Effector memory CD4-positive, alpha-beta T cell (primary cell): ENCODE measurements around the gene ZNF22.

Experiments used
- DNase-seq, 3 donors: peaks; one replicate each; pipeline ENCODE4 v3.0.0-alpha.2; 2020
- H3K27ac ChIP-seq: 2 replicates; pipeline ENCODE4 v1.7.0; 2013; ENCODE audit warnings: mild to moderate bottlenecking, low read length, moderate library complexity; ENCODE audit not compliant: insufficient read depth, poor library complexity, severe bottlenecking
- H3K27me3 ChIP-seq: replicated peaks from 2 replicates; pipeline ENCODE4 v1.7.0; 2013; ENCODE audit warnings: mild to moderate bottlenecking, low read length; ENCODE audit not compliant: insufficient read depth, control insufficient read depth, poor library complexity, severe bottlenecking
- H3K36me3 ChIP-seq: 2 replicates; pipeline ENCODE4 v1.7.0; 2013; ENCODE audit warnings: mild to moderate bottlenecking, low read length, moderate library complexity; ENCODE audit not compliant: control insufficient read depth, insufficient read depth
- H3K4me1 ChIP-seq: 2 replicates; pipeline ENCODE4 v1.7.0; 2013; ENCODE audit warnings: low read length, mild to moderate bottlenecking; ENCODE audit not compliant: control insufficient read depth, insufficient read depth, poor library complexity, severe bottlenecking
- H3K4me3 ChIP-seq: 2 replicates; pipeline ENCODE4 v1.7.0; 2013; ENCODE audit warnings: low read length, low read depth, mild to moderate bottlenecking; ENCODE audit not compliant: insufficient read depth, poor library complexity, severe bottlenecking
- H3K9me3 ChIP-seq: 2 replicates; pipeline ENCODE4 v1.7.0; 2013; ENCODE audit warnings: mild to moderate bottlenecking, low read length, moderate library complexity; ENCODE audit not compliant: control insufficient read depth

The ZNF22 gene

DNA sequence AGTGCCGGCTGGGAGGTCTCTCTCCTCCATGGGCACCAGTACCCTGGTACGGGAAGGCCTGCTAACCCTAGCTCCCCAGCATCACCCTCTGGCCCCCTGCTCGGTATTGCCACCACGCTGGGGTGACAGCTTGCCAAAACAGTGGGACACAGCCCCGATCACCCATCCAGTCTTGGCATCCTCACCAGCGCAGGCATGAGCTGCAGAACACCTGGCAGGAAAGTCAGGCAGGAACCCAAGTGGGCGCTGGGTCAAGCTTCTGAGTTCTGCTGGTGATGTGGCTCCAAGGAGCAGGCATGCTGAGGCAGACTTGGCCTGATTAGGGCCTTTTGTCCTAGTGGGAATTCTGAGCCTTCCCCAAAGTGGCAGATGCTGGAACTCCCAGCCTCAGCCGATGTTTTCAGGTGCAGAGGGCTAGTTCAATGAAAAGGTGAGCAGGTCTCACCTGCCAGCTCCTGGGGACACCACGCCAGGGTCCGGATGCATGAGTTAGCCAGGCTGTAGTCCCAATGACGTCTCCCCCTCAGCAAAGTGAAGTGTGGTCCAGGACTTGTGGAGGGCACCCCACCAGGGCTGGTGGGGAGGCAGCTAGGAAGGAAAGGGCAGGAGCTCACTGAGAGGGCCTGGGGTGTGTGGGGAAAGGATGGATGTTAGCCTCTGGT is 8.5 kb upstream of the ZNF22 start:
- no peaks in the 10 kb centered on the region for H3K27me3 ChIP-seq
- H3K4me1 ChIP-seq = peaks cover 3% of the 10 kb centered on the region
- no peak overlapping the region for H3K27ac ChIP-seq
- DNase-seq = no peak
- H3K9me3 ChIP-seq = no peaks in the 10 kb centered on the region
- H3K36me3 ChIP-seq = no peaks in the 10 kb centered on the region
- H3K4me3 ChIP-seq = no peak overlapping the region

DNA sequence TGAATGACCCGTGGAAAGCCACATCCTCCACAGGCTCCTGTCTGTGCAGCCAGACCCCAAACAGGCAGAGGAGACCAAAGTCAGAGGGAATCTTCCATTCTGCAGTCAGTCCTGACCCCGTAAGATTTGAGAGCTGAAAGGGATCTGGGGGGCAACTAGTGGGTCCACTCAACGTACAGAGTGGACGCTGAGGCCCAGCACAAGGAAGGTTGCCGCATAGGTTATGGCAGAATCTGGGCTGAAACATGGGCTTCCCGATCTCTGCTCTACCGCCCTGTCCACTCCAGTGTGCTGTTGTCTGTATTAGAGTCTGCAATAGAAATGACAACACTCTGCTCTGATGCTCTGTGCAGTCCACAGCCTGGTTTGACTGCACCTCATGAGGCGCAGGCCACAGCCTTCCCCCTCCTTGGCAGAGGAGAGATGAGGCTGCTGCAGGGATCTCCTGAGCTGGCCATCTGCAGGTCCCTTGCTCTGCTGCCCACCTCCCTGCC is 7.9 kb upstream of the ZNF22 start:
- H3K4me3 ChIP-seq = no peak overlapping the region
- no peak for DNase-seq
- H3K4me1 ChIP-seq = peaks cover 3% of the 10 kb centered on the region
- no peak overlapping the region for H3K27ac ChIP-seq
- H3K36me3 ChIP-seq = no peaks in the 10 kb centered on the region
- H3K27me3 ChIP-seq = no peaks in the 10 kb centered on the region
- no peaks in the 10 kb centered on the region for H3K9me3 ChIP-seq

DNA sequence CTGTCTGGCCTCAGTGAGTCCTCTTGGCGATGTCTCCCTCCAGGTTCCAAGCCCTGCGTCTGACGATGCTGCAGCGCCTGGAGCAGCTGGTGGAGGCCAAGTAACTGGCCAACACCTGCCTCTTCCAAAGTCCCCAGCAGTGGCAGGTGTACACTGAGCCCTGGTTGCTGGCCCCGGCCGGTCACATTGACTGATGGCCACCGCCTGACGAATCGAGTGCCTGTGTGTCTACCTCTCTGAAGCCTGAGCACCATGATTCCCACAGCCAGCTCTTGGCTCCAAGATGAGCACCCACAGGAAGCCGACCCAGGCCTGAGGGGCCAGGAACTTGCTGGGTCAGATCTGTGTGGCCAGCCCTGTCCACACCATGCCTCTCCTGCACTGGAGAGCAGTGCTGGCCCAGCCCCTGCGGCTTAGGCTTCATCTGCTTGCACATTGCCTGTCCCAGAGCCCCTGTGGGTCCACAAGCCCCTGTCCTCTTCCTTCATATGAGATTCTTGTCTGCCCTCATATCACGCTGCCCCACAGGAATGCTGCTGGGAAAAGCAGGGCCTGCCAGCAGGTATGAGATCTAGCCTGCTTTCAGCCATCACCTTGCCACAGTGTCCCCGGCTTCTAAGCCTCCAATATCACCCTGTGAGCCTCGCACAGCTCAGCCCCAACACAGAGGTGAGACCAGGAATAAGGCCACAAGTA is 7.3 kb upstream of the ZNF22 start:
- no peaks in the 10 kb centered on the region for H3K27me3 ChIP-seq
- no peak overlapping the region for H3K27ac ChIP-seq
- H3K4me3 ChIP-seq = no peak overlapping the region
- no peaks in the 10 kb centered on the region for H3K9me3 ChIP-seq
- peaks cover 3% of the 10 kb centered on the region for H3K4me1 ChIP-seq
- no peaks in the 10 kb centered on the region for H3K36me3 ChIP-seq
- DNase-seq = no peak

DNA sequence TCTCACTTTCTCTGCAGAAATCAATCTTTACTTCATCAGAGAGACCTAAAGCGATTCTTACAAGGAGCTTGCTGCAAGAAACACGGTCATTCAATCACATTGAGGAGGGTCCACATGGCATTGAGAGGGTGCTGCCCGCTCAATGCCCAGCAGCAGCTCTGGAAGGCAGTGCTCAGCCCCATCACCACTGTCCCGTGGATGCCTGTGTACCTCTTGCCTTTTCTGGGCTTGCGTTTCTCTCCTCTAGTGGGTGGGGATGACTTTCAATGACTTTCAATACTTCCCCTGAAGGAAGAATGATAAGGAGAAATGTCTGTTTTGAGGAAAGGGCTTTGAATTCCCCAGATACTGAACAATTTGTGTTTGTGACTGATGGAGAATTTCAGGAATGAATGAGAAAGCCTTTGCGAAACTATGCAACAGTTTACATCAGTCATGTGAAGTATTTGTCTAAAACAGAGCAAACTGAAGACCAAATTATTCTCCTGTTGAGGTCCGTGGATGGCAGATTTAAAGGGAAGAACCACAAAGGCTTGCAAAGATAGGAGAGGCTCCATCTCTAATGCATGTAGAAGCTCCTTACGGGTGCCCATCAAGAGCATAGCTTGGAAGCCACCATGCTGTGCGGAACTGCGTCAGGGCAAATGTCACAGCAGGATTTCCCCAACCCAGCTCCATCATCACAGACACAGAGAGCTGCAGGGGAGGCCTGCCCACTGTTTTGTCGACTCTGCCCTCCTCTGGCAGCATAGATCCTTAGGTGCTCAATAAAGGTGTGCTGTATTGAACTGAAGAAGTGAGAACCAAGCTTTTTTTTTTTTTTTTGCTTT is 6.6 kb upstream of the ZNF22 start:
- no peaks in the 10 kb centered on the region for H3K36me3 ChIP-seq
- H3K9me3 ChIP-seq = no peaks in the 10 kb centered on the region
- peaks cover 3% of the 10 kb centered on the region for H3K4me1 ChIP-seq
- DNase-seq = no peak
- H3K4me3 ChIP-seq = no peak overlapping the region
- no peak overlapping the region for H3K27ac ChIP-seq
- H3K27me3 ChIP-seq = no peaks in the 10 kb centered on the region

DNA sequence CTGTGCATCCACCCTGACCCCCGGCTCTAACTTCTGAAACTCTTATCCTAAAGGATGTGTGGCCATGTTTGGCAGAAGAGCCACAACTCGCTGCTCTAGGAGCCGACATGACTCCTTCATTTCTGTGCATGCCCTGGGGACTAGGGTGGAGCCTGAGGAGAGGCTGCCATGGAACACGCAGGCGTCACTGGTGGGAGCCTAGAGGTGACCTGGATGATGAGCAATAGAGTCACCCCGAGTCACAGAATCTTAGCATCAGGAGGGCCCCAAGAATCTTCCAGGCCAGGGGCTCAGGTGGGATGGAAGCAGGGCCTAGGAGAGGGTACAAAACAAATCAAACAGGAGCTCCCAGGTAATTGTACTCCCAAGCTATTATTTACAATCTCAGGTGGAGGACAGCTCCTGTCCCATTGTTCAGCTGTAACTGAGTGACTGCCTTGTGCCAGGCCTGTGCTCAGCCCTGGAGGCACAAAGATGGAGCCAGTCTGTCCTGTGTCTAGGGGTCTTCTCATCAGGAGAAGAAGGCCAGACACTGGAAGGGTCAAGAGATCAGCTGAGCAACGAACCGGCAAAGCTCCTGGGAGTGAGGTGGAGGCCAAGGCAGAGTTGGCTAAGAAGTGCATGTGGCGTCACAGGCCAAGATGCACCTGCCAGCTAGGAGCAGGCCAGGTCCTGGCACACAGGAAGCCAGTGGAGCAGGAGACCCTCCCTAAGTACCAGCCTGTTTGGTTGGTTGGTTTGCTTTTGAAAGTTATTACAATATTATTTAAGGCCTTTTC is 5.8 kb upstream of the ZNF22 start:
- Histone ChIP-seq H3K36me3 (no peaks in the 10 kb centered on the region), H3K27ac (no peak overlapping the region)

DNA sequence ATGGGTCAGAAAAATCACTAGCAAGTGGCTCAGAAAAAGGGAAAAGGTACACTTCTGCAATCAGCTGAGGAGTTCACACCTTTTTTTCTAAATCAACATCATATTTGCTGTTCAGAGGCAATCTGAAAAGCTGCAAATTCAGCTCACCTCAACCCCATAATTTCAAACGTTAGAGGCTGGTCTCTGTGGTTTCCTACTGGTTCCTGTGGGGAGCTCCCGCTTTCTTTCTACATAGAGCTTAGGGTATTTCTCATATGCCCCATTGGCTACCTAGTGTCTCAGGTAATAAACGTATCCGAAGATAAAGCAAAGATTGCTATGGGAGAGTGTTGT is 5.2 kb upstream of the ZNF22 start:
- no peaks in the 10 kb centered on the region for H3K9me3 ChIP-seq
- peaks cover 3% of the 10 kb centered on the region for H3K4me1 ChIP-seq
- no peaks in the 10 kb centered on the region for H3K27me3 ChIP-seq
- H3K27ac ChIP-seq = no peak overlapping the region
- DNase-seq = no peak
- no peak overlapping the region for H3K4me3 ChIP-seq
- H3K36me3 ChIP-seq = no peaks in the 10 kb centered on the region

More for the DNA sequence above, 5.8 kb upstream of the ZNF22 start:
- Histone ChIP-seq H3K4me1 (peaks cover 3% of the 10 kb centered on the region), H3K9me3 (no peaks in the 10 kb centered on the region), H3K4me3 (no peak overlapping the region), H3K27me3 (no peaks in the 10 kb centered on the region)
- no peak for DNase-seq

DNA sequence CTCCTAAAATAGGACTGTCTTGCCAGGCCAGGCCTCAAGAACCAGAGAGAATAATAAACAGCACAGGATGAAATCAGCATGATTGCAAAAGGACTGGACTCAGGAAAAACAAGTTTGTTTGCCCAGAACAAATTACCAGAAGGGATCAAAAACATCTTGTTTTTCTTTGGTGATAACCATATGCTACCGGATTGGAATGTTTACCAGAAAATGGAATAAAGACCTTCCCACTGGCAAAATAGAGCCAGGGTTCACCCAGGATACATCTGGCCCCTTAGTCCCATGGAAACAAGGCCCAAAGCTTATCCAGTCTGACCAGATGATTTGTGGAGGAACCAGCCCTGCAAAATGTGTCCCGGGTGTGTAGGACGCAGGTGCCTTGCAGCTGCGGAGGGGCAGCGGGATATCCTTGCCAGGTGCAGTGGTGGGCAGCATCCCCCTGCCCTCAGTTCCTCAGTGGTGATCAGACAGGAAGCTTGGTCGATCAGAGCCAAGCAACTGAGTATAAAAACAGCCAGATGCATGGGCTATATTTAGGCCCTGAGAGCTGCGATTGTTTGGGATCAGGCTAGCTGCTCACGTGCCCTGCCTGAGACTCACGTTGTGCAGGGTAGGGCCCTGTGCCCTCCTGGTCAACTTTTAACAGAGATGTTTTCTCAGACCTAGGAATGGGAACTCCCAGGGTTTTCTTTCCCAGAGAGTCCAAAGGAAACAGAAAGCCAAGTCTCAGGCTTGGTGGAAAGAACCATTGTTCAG is 4.6 kb upstream of the ZNF22 start:
- Histone ChIP-seq H3K27ac (no peak overlapping the region), H3K4me3 (no peak overlapping the region), H3K36me3 (no peaks in the 10 kb centered on the region), H3K27me3 (no peaks in the 10 kb centered on the region), H3K4me1 (peaks cover 3% of the 10 kb centered on the region), H3K9me3 (no peaks in the 10 kb centered on the region)
- no peak for DNase-seq

DNA sequence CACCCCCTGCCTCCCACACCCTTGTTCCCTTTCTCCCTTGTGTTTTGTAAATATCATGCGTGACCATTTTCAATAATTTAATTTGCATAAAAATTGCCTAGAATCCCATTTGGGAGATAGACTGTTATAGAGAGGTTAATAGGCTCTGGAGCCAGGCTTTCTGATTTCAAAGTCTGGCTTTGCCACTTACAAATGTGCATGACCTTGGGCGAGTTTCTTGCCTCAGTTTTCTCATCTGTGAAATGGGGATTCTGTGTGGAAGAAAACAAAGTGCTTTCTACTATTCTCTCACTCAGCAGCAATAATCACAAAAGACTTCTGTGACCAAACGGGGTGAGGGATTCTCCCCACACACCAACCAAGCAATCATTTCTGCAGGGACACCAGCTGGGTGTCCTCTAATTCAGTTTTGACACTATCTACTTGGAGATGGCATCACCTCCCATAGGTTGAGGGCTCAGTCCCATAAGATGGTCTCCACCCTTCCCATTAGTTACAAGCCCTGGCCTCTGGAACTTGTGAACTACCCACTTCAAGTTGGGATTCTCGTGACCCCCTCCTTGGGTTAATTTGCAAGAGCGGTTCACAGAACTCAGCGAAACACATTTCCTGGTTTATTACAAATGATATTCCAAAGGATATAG is 3.5 kb upstream of the ZNF22 start:
- Histone ChIP-seq H3K4me3 (no peak overlapping the region), H3K27me3 (no peaks in the 10 kb centered on the region), H3K36me3 (no peaks in the 10 kb centered on the region), H3K4me1 (peaks cover 3% of the 10 kb centered on the region), H3K9me3 (no peaks in the 10 kb centered on the region), H3K27ac (no peak overlapping the region)
- no peak for DNase-seq

DNA sequence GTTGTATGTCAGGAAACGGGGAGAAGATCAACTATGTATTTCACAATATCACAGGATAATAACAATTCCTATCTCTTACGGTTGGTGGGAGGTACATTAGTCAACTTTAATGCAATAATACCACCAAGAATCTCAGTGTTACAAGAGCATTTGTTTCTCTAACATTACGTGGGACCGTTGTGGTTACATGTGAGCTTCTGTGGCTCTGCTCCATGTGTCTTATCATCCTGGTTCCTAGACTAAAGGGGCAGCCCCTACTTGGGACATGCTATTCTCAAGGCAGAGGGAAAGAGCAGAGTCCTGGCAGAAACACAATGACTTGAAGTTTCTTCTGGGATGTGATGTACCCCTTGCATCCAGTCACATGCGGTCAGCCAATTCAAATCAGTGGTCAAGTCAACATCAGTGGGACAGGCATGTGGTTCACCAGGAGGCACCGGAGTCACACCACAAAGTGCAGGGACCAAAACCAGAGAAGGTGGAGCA is 2.5 kb upstream of the ZNF22 start:
- DNase-seq = no peak
- Histone ChIP-seq H3K27ac (no peak overlapping the region), H3K4me3 (no peak overlapping the region), H3K36me3 (peaks cover 1% of the 10 kb centered on the region), H3K27me3 (no peaks in the 10 kb centered on the region), H3K4me1 (peaks cover 3% of the 10 kb centered on the region), H3K9me3 (no peaks in the 10 kb centered on the region)
